GDM1 (cell line): ENCODE measurements around the gene TRIP6.
"Not testable (repeated sequence)": the region's sequence is repeated elsewhere in the genome, so short reads cannot be mapped to it uniquely, and the experiment has no call there.

Source experiments
- DNase-seq: peaks from one replicate; lab custom pipeline; 2025; lab: John Stamatoyannopoulos, UW

Gene TRIP6

GRCh38 chr7:100837099-100837836 is 29.9 kb upstream of the TRIP6 start:
- no peak for DNase-seq

GRCh38 chr7:100839361-100839760 is 27.8 kb upstream of the TRIP6 start:
- no peak for DNase-seq

- no peak for DNase-seq
These were observed 26.6 kb upstream of the TRIP6 start for GRCh38 chr7:100840470-100841100.

- DNase-seq = no peak
These were observed 19.8 kb upstream of the TRIP6 start for GRCh38 chr7:100847360-100847759.

- DNase-seq = peak; percentile 78
These were observed 14.9 kb upstream of the TRIP6 start, which contains the start of gene SLC12A9 for GRCh38 chr7:100852048-100852872. Gene SLC12A9, plus strand, starts transcription at chr7:100852713. Its CDS starts 1,485 bp downstream, at chr7:100854198.

- no peak for DNase-seq
These were observed 12.9 kb upstream of the TRIP6 start for GRCh38 chr7:100854146-100854895.

- DNase-seq = not testable (repeated sequence)
These were observed 12.3 kb upstream of the TRIP6 start for GRCh38 chr7:100854899-100855298.

GRCh38 chr7:100855515-100855914 is 11.7 kb upstream of the TRIP6 start:
- DNase-seq = no peak

GRCh38 chr7:100856871-100857282 is 10.3 kb upstream of the TRIP6 start:
- DNase-seq = no peak

GRCh38 chr7:100859856-100860255 is 7.3 kb upstream of the TRIP6 start:
- DNase-seq = no peak

GRCh38 chr7:100860702-100861615 is 6.2 kb upstream of the TRIP6 start:
- DNase-seq = no peak

- no peak for DNase-seq
These were observed 5.6 kb upstream of the TRIP6 start for GRCh38 chr7:100861616-100861985.

- DNase-seq = no peak
These were observed 3.7 kb upstream of the TRIP6 start for GRCh38 chr7:100863406-100863950.

- no peak for DNase-seq
These were observed 2.8 kb upstream of the TRIP6 start for GRCh38 chr7:100864263-100864845.

GRCh38 chr7:100865372-100865911 is 1.7 kb upstream of the TRIP6 start:
- DNase-seq = no peak

- no peak for DNase-seq
These were observed 1.1 kb upstream of the TRIP6 start for GRCh38 chr7:100865938-100866728.

GRCh38 chr7:100866729-100867039 is 503 bp upstream of the TRIP6 start:
- DNase-seq = no peak

- DNase-seq = no peak
These were observed 744 bp downstream of the TRIP6 start for GRCh38 chr7:100867776-100868485.
